Stimulated activated CD8-positive, alpha-beta memory T cell treated with anti-CD3 and anti-CD28 coated beads, Interleukin-7, amount 100 ng/mL, for 4 hours (primary cell): ENCODE measurements around the gene TSPAN13.
"Not testable (repeated sequence)": the region's sequence is repeated elsewhere in the genome, so short reads cannot be mapped to it uniquely, and the experiment has no call there.

Experiments used
- DNase-seq, 2 donors: peaks; one replicate each; pipeline ENCODE4 v3.0.0-alpha.2; 2020; ENCODE audit warnings: low read depth in 2 of 2

The TSPAN13 gene

GRCh38 chr7:16740996-16741395, 12.6 kb upstream of the TSPAN13 start:
- no peak for DNase-seq

GRCh38 chr7:16741676-16742075, 11.9 kb upstream of the TSPAN13 start:
- no peak for DNase-seq

- no peak for DNase-seq
Observed at GRCh38 chr7:16742547-16742946, 11.0 kb upstream of the TSPAN13 start.

- DNase-seq, result no peak
Observed at GRCh38 chr7:16743236-16743635, 10.3 kb upstream of the TSPAN13 start.

- DNase-seq, result no peak
Observed at GRCh38 chr7:16744518-16745250, 8.9 kb upstream of the TSPAN13 start.

- no peak for DNase-seq
Observed at GRCh38 chr7:16745645-16746044, 7.9 kb upstream of the TSPAN13 start.

GRCh38 chr7:16747102-16747501, 6.5 kb upstream of the TSPAN13 start:
- no peak for DNase-seq

- DNase-seq, result no peak
Observed at GRCh38 chr7:16753932-16754855, 639 bp downstream of the TSPAN13 start.

GRCh38 chr7:16754856-16755317, 1.3 kb downstream of the TSPAN13 start:
- DNase-seq, result no peak

- no peak for DNase-seq
Observed at GRCh38 chr7:16755397-16755796, 1.8 kb downstream of the TSPAN13 start.

GRCh38 chr7:16758036-16758435, 4.5 kb downstream of the TSPAN13 start:
- no peak for DNase-seq

GRCh38 chr7:16758631-16759611, 5.4 kb downstream of the TSPAN13 start:
- DNase-seq, result no peak

- DNase-seq, result no peak
Observed at GRCh38 chr7:16759840-16760239, 6.3 kb downstream of the TSPAN13 start.

GRCh38 chr7:16762177-16762576, 8.6 kb downstream of the TSPAN13 start:
- DNase-seq, result no peak

GRCh38 chr7:16764942-16765341, 11.4 kb downstream of the TSPAN13 start:
- no peak for DNase-seq

GRCh38 chr7:16765436-16765859, 11.9 kb downstream of the TSPAN13 start:
- no peak for DNase-seq

GRCh38 chr7:16769994-16770393, 16.4 kb downstream of the TSPAN13 start:
- DNase-seq, result not testable (repeated sequence)

- no peak for DNase-seq
Observed at GRCh38 chr7:16770657-16771329, 17.2 kb downstream of the TSPAN13 start.

GRCh38 chr7:16773326-16773725, 19.8 kb downstream of the TSPAN13 start:
- DNase-seq, result no peak

GRCh38 chr7:16773884-16774283, 20.3 kb downstream of the TSPAN13 start:
- DNase-seq, result no peak

- no peak for DNase-seq
Observed at GRCh38 chr7:16774294-16774693, 20.7 kb downstream of the TSPAN13 start.
